Measurements from ENCODE around the gene PPP1R16B. TPM values are rescaled to one million over a fixed set of nuclear protein-coding genes. Genes with fewer than 3 reads are reported as not detected.

The PPP1R16B gene
- total RNA-seq, 2 donors from 2014 or later: 143 to 184 TPM

GRCh38 chr20:38919683-38920082 is 114.2 kb downstream of the PPP1R16B start:
- H3K9me3 Mint-ChIP-seq: no peaks in the 10 kb centered on the region
- H3K27ac Mint-ChIP-seq: no peak overlapping the region
- peaks cover 0 to 10% of the 10 kb centered on the region in 2 donors for H3K36me3 Mint-ChIP-seq (ENCODE audit: insufficient read depth in 2 of 2)
- H3K27me3 Mint-ChIP-seq (ENCODE audit: low read depth): no peaks in the 10 kb centered on the region
- DNase-seq (no peak), ATAC-seq (replicated peaks in 1 of 2) (no peak)
- H3K4me1 Mint-ChIP-seq (ENCODE audit: low read depth): no peaks in the 10 kb centered on the region
- H3K4me3 Mint-ChIP-seq: no peak overlapping the region

GRCh38 chr20:38920411-38920810 is 114.9 kb downstream of the PPP1R16B start:
- ATAC-seq (replicated peaks in 1 of 2) (no peak), DNase-seq (no peak)
- H3K27ac Mint-ChIP-seq: no peak overlapping the region
- no peaks in the 10 kb centered on the region for H3K27me3 Mint-ChIP-seq (ENCODE audit: low read depth)
- H3K9me3 Mint-ChIP-seq: no peaks in the 10 kb centered on the region
- H3K4me1 Mint-ChIP-seq (ENCODE audit: low read depth): peaks cover under 1% of the 10 kb centered on the region
- no peak overlapping the region for H3K4me3 Mint-ChIP-seq
- H3K36me3 Mint-ChIP-seq (ENCODE audit: insufficient read depth in 2 of 2): peaks cover 0 to 9% of the 10 kb centered on the region in 2 donors

GRCh38 chr20:38920851-38921250 is 115.4 kb downstream of the PPP1R16B start:
- DNase-seq (no peak), ATAC-seq (replicated peaks in 1 of 2) (no peak)
- peaks cover 5% of the 10 kb centered on the region for H3K4me1 Mint-ChIP-seq (ENCODE audit: low read depth)
- H3K9me3 Mint-ChIP-seq: no peaks in the 10 kb centered on the region
- H3K27ac Mint-ChIP-seq: no peak overlapping the region
- no peaks in the 10 kb centered on the region for H3K27me3 Mint-ChIP-seq (ENCODE audit: low read depth)
- H3K36me3 Mint-ChIP-seq (ENCODE audit: insufficient read depth in 2 of 2): peaks cover 0 to 9% of the 10 kb centered on the region in 2 donors
- no peak overlapping the region for H3K4me3 Mint-ChIP-seq

DNA sequence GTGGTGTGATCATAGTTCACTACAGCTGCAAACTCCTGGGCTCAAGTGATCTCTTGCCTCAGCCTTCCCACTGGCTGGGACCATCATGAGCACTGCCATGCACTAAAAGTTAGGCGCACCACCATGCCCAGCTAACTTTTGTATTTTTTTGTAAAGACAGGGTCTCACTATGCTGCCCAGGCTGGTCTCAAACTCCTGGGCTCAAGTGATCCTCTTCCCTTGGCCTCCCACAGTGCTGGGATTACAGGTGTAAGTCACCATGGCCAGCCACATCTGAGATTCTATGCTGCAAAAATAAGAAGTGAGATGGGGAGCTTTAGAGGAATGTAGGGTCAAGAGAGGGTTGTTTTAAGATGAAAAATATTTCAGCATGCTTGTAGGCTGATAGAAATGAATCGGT is 119.2 kb downstream of the PPP1R16B start:
- ATAC-seq (replicated peaks in 1 of 2) (no peak), DNase-seq (no peak)
- Mint-ChIP-seq H3K36me3 (ENCODE audit: insufficient read depth in 2 of 2) (peaks cover 4 to 5% of the 10 kb centered on the region in 2 donors), H3K27me3 (ENCODE audit: low read depth) (no peaks in the 10 kb centered on the region), H3K27ac (no peak overlapping the region), H3K9me3 (no peaks in the 10 kb centered on the region), H3K4me3 (no peak overlapping the region), H3K4me1 (ENCODE audit: low read depth) (peaks cover 30% of the 10 kb centered on the region)

GRCh38 chr20:38926142-38926933 is 120.8 kb downstream of the PPP1R16B start, which contains the start of gene FAM83D:
Gene FAM83D, plus strand, starts transcription at chr20:38926417. Its CDS starts 26 bp downstream, at chr20:38926443.
- Mint-ChIP-seq H3K9me3 (no peaks in the 10 kb centered on the region), H3K4me1 (ENCODE audit: low read depth) (peaks cover 36% of the 10 kb centered on the region), H3K27ac (peak within 1 kb of the TSS; percentile 77), H3K27me3 (ENCODE audit: low read depth) (no peaks in the 10 kb centered on the region), H3K36me3 (ENCODE audit: insufficient read depth in 2 of 2) (peaks cover 4 to 5% of the 10 kb centered on the region in 2 donors), H3K4me3 (peak within 1 kb of the TSS; percentile 72 to 81)
- ATAC-seq (replicated peaks in 1 of 2): peak; percentile 92 to 94
- DNase-seq: peak; percentile 95 to 96

DNA sequence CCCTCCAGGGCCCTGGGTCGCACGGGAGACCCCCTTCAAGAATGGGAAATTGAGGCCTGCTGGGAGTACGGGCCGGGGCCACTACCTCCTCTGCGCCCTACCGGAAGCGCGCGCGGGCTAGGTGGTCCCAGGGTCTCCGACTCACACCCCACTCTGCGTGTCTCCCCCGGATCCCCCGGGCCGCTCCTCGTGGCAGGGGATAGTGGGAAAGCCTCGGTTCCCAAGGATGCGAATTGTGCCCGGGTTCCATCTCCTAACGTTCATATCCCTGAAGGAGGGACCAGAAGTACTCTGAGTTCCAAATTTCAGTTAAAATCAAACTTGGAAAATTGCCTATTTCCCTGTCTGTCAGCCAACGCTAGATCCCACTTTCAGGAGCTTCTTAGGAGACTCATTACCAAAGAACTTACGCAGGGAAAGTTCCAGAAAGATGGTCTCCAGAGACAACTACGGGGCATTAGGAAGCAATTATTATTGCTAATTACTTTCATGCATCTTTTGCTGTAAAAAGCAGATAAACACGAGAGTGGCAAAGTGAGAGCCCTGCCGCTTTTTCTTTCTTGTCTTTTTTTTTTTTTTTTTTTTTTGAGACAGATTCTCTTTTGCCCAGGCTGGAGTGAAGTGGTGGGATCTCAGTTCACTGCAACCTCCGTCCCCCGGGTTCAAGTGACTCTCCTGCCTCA is 121.6 kb downstream of the PPP1R16B start:
- Mint-ChIP-seq H3K4me3 (peak overlapping the region; percentile 72 to 81), H3K4me1 (ENCODE audit: low read depth) (peaks cover 36% of the 10 kb centered on the region), H3K36me3 (ENCODE audit: insufficient read depth in 2 of 2) (peaks cover 4 to 5% of the 10 kb centered on the region in 2 donors), H3K27ac (peak overlapping the region; percentile 77), H3K27me3 (ENCODE audit: low read depth) (no peaks in the 10 kb centered on the region), H3K9me3 (no peaks in the 10 kb centered on the region)
- peak in 1 of 2 donors; percentile 15 for ATAC-seq (replicated peaks in 1 of 2)
- no peak for DNase-seq

DNA sequence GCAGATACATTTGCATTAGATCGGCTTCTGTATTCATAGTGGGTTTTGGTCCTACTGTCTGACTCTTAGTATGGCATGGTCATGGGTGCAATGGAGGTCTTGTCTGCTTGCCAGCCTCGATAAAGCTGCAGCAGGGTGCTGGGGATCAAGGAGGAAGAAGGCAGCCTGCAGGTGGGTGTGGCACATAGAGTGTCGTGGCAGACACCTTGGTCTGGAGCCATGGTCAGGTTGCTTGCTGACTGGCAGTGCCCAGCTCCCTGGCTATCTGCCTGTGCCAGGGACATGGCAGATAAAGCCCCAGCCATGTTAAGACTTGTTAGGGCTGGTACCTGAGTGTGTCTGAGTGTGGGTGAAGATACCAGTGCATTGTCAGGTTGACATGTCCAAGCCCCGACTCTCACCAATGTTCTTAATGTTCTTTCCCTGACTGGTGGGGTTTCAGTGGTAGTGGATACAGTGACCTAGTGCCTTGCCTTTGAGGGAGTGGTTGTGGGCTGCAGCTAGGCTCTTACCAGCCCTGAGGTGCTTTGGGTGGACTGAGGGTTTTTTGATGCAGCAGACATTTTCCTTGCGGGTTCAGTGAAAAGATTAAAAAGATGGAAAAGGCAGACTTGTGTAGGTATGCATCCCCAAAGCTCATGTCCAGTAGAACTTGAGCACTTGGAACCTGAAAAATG is 122.5 kb downstream of the PPP1R16B start:
- peak overlapping the region; percentile 72 to 81 for H3K4me3 Mint-ChIP-seq
- peaks cover 4 to 5% of the 10 kb centered on the region in 2 donors for H3K36me3 Mint-ChIP-seq (ENCODE audit: insufficient read depth in 2 of 2)
- peaks cover 36% of the 10 kb centered on the region for H3K4me1 Mint-ChIP-seq (ENCODE audit: low read depth)
- ATAC-seq (replicated peaks in 1 of 2) (no peak), DNase-seq (no peak)
- H3K27ac Mint-ChIP-seq: peak overlapping the region; percentile 25
- H3K9me3 Mint-ChIP-seq: no peaks in the 10 kb centered on the region
- H3K27me3 Mint-ChIP-seq (ENCODE audit: low read depth): no peaks in the 10 kb centered on the region

DNA sequence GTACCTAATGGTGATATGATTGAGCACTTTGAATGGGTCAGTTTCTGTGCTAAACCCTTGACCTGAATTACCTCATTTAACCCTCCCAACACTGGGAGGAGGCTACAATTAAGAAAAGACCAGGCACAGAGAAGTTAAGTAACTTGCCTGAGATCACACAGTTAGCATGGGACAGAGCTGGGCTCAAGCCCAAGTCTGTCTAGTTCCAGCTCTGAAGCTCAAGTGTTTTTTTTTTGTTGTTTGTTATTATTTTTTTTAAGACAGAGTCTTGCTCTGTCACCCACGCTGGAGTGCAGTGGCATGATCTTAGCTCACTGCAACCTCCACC is 124.7 kb downstream of the PPP1R16B start:
- no peak for DNase-seq
- Mint-ChIP-seq H3K27ac (peak overlapping the region; percentile 12), H3K4me3 (no peak overlapping the region), H3K27me3 (ENCODE audit: low read depth) (no peaks in the 10 kb centered on the region), H3K36me3 (ENCODE audit: insufficient read depth in 2 of 2) (peaks cover 6 to 7% of the 10 kb centered on the region in 2 donors), H3K4me1 (ENCODE audit: low read depth) (peaks cover 36% of the 10 kb centered on the region), H3K9me3 (no peaks in the 10 kb centered on the region)
- no peak for ATAC-seq (replicated peaks in 1 of 2)

- no peak for ATAC-seq (replicated peaks in 1 of 2)
- H3K4me1 Mint-ChIP-seq (ENCODE audit: low read depth): peaks cover 30% of the 10 kb centered on the region
- no peaks in the 10 kb centered on the region for H3K9me3 Mint-ChIP-seq
Observed at GRCh38 chr20:38931984-38932383, 126.5 kb downstream of the PPP1R16B start.

GRCh38 chr20:38932457-38933120 is 127.1 kb downstream of the PPP1R16B start:
- Mint-ChIP-seq H3K4me3 (no peak overlapping the region), H3K27ac (no peak overlapping the region), H3K27me3 (ENCODE audit: low read depth) (no peaks in the 10 kb centered on the region), H3K9me3 (no peaks in the 10 kb centered on the region), H3K36me3 (ENCODE audit: insufficient read depth in 2 of 2) (peaks cover 7 to 8% of the 10 kb centered on the region in 2 donors), H3K4me1 (ENCODE audit: low read depth) (peaks cover 27% of the 10 kb centered on the region)
- no peak for ATAC-seq (replicated peaks in 1 of 2)
- no peak for DNase-seq

More at GRCh38 chr20:38931984-38932383, 126.5 kb downstream of the PPP1R16B start:
- H3K27me3 Mint-ChIP-seq (ENCODE audit: low read depth): no peaks in the 10 kb centered on the region
- H3K36me3 Mint-ChIP-seq (ENCODE audit: insufficient read depth in 2 of 2): peaks cover 7 to 8% of the 10 kb centered on the region in 2 donors
- no peak overlapping the region for H3K27ac Mint-ChIP-seq
- H3K4me3 Mint-ChIP-seq: no peak overlapping the region
- DNase-seq: no peak

DNA sequence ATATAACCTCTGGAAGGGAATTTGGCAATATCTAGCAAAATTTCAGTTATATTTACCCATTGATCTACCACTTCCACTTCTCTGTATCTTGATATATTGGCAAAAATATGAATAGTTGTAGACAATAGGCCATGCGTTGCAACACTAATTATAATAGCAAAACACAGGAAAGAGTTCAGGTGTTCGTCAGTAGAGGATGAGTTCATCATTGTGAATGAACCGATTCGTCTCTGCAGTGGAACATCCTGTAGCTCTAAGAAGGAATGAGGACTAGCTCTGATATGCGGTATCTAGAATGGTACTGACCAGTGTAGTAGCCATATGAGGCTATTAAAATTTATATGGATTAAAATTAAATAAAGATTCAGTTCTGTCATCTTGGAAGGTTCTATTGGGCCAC is 129.0 kb downstream of the PPP1R16B start:
- H3K9me3 Mint-ChIP-seq: no peaks in the 10 kb centered on the region
- H3K4me1 Mint-ChIP-seq (ENCODE audit: low read depth): peaks cover 17% of the 10 kb centered on the region
- no peak for ATAC-seq (replicated peaks in 1 of 2)
- no peak for DNase-seq
- H3K27ac Mint-ChIP-seq: no peak overlapping the region
- H3K4me3 Mint-ChIP-seq: no peak overlapping the region
- H3K27me3 Mint-ChIP-seq (ENCODE audit: low read depth): no peaks in the 10 kb centered on the region
- peaks cover 4 to 14% of the 10 kb centered on the region in 2 donors for H3K36me3 Mint-ChIP-seq (ENCODE audit: insufficient read depth in 2 of 2)

DNA sequence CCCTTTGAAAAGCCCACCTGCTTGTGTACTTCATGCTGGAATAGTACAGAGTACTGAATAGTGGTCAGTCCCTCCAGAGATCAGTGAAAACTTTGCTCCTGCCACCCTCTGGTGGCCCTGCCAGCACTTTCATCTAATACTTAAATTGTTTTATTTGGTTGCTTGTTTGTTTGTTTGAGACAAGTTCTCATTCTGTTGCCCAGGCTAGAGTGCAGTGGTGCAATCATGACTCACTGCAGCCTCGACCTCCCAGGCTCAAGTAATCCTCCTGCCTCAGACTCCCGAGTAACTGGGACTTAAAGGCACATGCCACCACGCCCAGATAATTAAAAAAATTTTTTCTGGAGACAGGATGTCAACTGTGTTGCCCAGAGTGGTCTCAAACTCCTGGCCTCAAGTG is 129.8 kb downstream of the PPP1R16B start:
- peaks cover 4 to 14% of the 10 kb centered on the region in 2 donors for H3K36me3 Mint-ChIP-seq (ENCODE audit: insufficient read depth in 2 of 2)
- no peaks in the 10 kb centered on the region for H3K27me3 Mint-ChIP-seq (ENCODE audit: low read depth)
- H3K9me3 Mint-ChIP-seq: no peaks in the 10 kb centered on the region
- no peak overlapping the region for H3K27ac Mint-ChIP-seq
- DNase-seq (no peak), ATAC-seq (replicated peaks in 1 of 2) (no peak)
- H3K4me1 Mint-ChIP-seq (ENCODE audit: low read depth): peaks cover 14% of the 10 kb centered on the region
- no peak overlapping the region for H3K4me3 Mint-ChIP-seq

Data from activated T-cell treated with anti-CD3 and anti-CD28 coated beads, Interleukin-2, amount 50 U/mL, for 72 hours (primary cell).